SK-N-SH treated with all-trans-retinoic acid at 6 μM for 48 hours (cell line): ENCODE results near the gene KCNMB2.

Experiments
- ATAC-seq: fragments of 200-7000 bp; cut with Tn5 transposase; 3 replicates; pipeline ENCODE4 v1.9.1; 2020; ENCODE audit warnings: mild to moderate bottlenecking, moderate library complexity
- ARNTL ChIP-seq: fragments of 450-650 bp; formaldehyde crosslinking; IDR thresholded peaks from 2 replicates; pipeline ENCODE4 v1.5.0; 2020; ENCODE audit warnings: low read depth, mild to moderate bottlenecking, moderate library complexity, borderline replicate concordance
- BACH2 ChIP-seq: fragments of 250-450 bp; sonication (Bioruptor Pico); IDR thresholded peaks from 2 replicates; pipeline ENCODE4 v1.9.0; 2021; ENCODE audit warnings: mild to moderate bottlenecking, borderline replicate concordance
- CSDC2 ChIP-seq: fragments of 250-450 bp; sonication (Bioruptor Pico); IDR thresholded peaks from 2 replicates; pipeline ENCODE4 v1.5.0; 2020; ENCODE audit warnings: mild to moderate bottlenecking, moderate library complexity
- CSRNP3 ChIP-seq: fragments of 250-450 bp; sonication (Bioruptor Pico); IDR thresholded peaks from 2 replicates; pipeline ENCODE4 v1.5.1; 2021; ENCODE audit warnings: mild to moderate bottlenecking, moderate library complexity
- ESRRG ChIP-seq: fragments of 250-450 bp; sonication (Bioruptor Pico); IDR thresholded peaks from 2 replicates; pipeline ENCODE4 v1.6.1; 2021; ENCODE audit warnings: mild to moderate bottlenecking
- GLIS3 ChIP-seq: fragments of 250-450 bp; sonication (Bioruptor Pico); IDR thresholded peaks from 2 replicates; pipeline ENCODE4 v1.5.0; 2020; ENCODE audit warnings: mild to moderate bottlenecking, moderate library complexity
- ISL1 ChIP-seq: fragments of 250-450 bp; sonication (Bioruptor Pico); IDR thresholded peaks from 2 replicates; pipeline ENCODE4 v2.1.2; 2022; ENCODE audit warnings: mild to moderate bottlenecking, moderate library complexity
- OSR1 ChIP-seq: fragments of 250-450 bp; sonication (Bioruptor Pico); IDR thresholded peaks from 2 replicates; pipeline ENCODE4 v1.8.0; 2022; ENCODE audit warnings: moderate library complexity, mild to moderate bottlenecking, inconsistent platforms
- PPARA ChIP-seq: fragments of 250-450 bp; sonication (Bioruptor Pico); IDR thresholded peaks from 2 replicates; pipeline ENCODE4 v1.5.0; 2020; ENCODE audit warnings: mild to moderate bottlenecking, borderline replicate concordance
- RARB ChIP-seq: fragments of 250-450 bp; sonication (Bioruptor Pico); IDR thresholded peaks from 2 replicates; pipeline ENCODE4 v1.8.0; 2021; ENCODE audit warnings: mild to moderate bottlenecking, moderate library complexity
- SNAI2 ChIP-seq: fragments of 250-450 bp; sonication (Bioruptor Pico); IDR thresholded peaks from 2 replicates; pipeline ENCODE4 v1.5.0; 2020; ENCODE audit warnings: mild to moderate bottlenecking, moderate library complexity
- TCF4 ChIP-seq: fragments of 250-450 bp; sonication (Bioruptor Pico); IDR thresholded peaks from 2 replicates; pipeline ENCODE4 v1.8.0; 2021; ENCODE audit warnings: mild to moderate bottlenecking, moderate library complexity, borderline replicate concordance
- TOX ChIP-seq: fragments of 250-450 bp; sonication (Bioruptor Pico); IDR thresholded peaks from 2 replicates; pipeline ENCODE4 v1.8.0; 2021; ENCODE audit warnings: mild to moderate bottlenecking, moderate library complexity, borderline replicate concordance
- ZC3H10 ChIP-seq: fragments of 250-450 bp; sonication (Bioruptor Pico); IDR thresholded peaks from 2 replicates; pipeline ENCODE4 v1.5.1; 2021; ENCODE audit warnings: mild to moderate bottlenecking, moderate library complexity
- ZFP3 ChIP-seq: fragments of 250-450 bp; sonication (Bioruptor Pico); IDR thresholded peaks from 2 replicates; pipeline ENCODE4 v1.5.0; 2020; ENCODE audit warnings: mild to moderate bottlenecking, moderate library complexity
- ZFP30 ChIP-seq: fragments of 450-650 bp; formaldehyde crosslinking; IDR thresholded peaks from 2 replicates; pipeline ENCODE4 v1.5.0; 2022; ENCODE audit warnings: mild to moderate bottlenecking, moderate library complexity
- ZNF565 ChIP-seq: fragments of 450-650 bp; formaldehyde crosslinking; conservative IDR thresholded peaks from 2 replicates; pipeline ENCODE4 v1.5.0; 2020; ENCODE audit warnings: low read depth, mild to moderate bottlenecking, moderate library complexity
- ZNF70 ChIP-seq: fragments of 450-650 bp; formaldehyde crosslinking; IDR thresholded peaks from 2 replicates; pipeline ENCODE4 v1.5.0; 2020; ENCODE audit warnings: mild to moderate bottlenecking, moderate library complexity
- ZNF8 ChIP-seq: fragments of 450-650 bp; formaldehyde crosslinking; IDR thresholded peaks from 2 replicates; pipeline ENCODE4 v1.5.0; 2020; ENCODE audit warnings: mild to moderate bottlenecking, moderate library complexity
- TF ChIP-seq, protein P1 (sequence below): fragments of 250-450 bp; sonication (Bioruptor Pico); IDR thresholded peaks from 2 replicates; pipeline ENCODE4 v1.8.0; 2021; ENCODE audit warnings: low read depth, mild to moderate bottlenecking, moderate library complexity, borderline replicate concordance
- TF ChIP-seq, protein P2 (sequence below): fragments of 250-450 bp; sonication (Bioruptor Pico); IDR thresholded peaks from 2 replicates; pipeline ENCODE4 v1.5.0; 2020; ENCODE audit warnings: mild to moderate bottlenecking, moderate library complexity
- TF ChIP-seq, protein P3 (sequence below): fragments of 250-450 bp; sonication (Bioruptor Pico); IDR thresholded peaks from 2 replicates; pipeline ENCODE4 v1.5.1; 2020; ENCODE audit warnings: low read depth, mild to moderate bottlenecking, moderate library complexity
- TF ChIP-seq, protein P4 (sequence below): fragments of 250-450 bp; sonication (Bioruptor Pico); IDR thresholded peaks from 2 replicates; pipeline ENCODE4 v1.8.0; 2020; ENCODE audit warnings: mild to moderate bottlenecking, moderate library complexity, borderline replicate concordance

KCNMB2 gene

DNA sequence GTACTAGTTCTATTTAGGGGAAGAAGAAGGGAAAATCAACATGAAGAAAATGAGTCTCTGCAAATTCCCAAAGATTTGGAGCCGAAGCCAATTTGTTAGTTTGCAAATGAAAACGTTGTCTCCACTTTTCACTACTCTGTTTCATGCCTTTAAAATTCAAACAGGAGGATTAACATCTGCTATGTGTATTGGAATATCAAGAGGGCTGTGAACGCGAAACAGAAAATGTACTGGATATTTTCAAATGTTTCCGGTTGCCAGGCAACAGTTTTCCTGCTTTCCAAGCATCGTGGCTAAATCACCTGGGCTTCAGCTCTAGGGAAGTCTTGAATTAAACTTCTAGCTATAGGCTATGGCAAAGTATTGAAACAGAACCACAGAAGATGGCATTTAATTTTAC is 172.8 kb downstream of the KCNMB2 start:
- TF ChIP-seq SNAI2 (no peak), GLIS3 (CRISPR knock-in tag) (no peak), ESRRG (CRISPR knock-in tag) (no peak), OSR1 (no peak), ZFP3 (CRISPR knock-in tag) (no peak), ZFP30 (no peak), PPARA (CRISPR knock-in tag) (no peak), ZNF8 (CRISPR knock-in tag) (no peak), ZNF70 (CRISPR knock-in tag) (no peak), TOX (CRISPR knock-in tag) (no peak), TCF4 (CRISPR knock-in tag) (no peak), BACH2 (CRISPR knock-in tag) (no peak), ZC3H10 (CRISPR knock-in tag) (no peak), CSRNP3 (CRISPR knock-in tag) (no peak)
- TF ChIP-seq, protein P1, sequence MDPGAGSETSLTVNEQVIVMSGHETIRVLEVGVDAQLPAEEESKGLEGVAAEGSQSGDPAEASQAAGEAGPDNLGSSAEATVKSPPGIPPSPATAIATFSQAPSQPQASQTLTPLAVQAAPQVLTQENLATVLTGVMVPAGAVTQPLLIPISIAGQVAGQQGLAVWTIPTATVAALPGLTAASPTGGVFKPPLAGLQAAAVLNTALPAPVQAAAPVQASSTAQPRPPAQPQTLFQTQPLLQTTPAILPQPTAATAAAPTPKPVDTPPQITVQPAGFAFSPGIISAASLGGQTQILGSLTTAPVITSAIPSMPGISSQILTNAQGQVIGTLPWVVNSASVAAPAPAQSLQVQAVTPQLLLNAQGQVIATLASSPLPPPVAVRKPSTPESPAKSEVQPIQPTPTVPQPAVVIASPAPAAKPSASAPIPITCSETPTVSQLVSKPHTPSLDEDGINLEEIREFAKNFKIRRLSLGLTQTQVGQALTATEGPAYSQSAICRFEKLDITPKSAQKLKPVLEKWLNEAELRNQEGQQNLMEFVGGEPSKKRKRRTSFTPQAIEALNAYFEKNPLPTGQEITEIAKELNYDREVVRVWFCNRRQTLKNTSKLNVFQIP (CRISPR knock-in tag), result no peak
- TF ChIP-seq, protein P2, sequence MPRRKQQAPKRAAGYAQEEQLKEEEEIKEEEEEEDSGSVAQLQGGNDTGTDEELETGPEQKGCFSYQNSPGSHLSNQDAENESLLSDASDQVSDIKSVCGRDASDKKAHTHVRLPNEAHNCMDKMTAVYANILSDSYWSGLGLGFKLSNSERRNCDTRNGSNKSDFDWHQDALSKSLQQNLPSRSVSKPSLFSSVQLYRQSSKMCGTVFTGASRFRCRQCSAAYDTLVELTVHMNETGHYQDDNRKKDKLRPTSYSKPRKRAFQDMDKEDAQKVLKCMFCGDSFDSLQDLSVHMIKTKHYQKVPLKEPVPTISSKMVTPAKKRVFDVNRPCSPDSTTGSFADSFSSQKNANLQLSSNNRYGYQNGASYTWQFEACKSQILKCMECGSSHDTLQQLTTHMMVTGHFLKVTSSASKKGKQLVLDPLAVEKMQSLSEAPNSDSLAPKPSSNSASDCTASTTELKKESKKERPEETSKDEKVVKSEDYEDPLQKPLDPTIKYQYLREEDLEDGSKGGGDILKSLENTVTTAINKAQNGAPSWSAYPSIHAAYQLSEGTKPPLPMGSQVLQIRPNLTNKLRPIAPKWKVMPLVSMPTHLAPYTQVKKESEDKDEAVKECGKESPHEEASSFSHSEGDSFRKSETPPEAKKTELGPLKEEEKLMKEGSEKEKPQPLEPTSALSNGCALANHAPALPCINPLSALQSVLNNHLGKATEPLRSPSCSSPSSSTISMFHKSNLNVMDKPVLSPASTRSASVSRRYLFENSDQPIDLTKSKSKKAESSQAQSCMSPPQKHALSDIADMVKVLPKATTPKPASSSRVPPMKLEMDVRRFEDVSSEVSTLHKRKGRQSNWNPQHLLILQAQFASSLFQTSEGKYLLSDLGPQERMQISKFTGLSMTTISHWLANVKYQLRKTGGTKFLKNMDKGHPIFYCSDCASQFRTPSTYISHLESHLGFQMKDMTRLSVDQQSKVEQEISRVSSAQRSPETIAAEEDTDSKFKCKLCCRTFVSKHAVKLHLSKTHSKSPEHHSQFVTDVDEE, result no peak
- TF ChIP-seq, protein P3, sequence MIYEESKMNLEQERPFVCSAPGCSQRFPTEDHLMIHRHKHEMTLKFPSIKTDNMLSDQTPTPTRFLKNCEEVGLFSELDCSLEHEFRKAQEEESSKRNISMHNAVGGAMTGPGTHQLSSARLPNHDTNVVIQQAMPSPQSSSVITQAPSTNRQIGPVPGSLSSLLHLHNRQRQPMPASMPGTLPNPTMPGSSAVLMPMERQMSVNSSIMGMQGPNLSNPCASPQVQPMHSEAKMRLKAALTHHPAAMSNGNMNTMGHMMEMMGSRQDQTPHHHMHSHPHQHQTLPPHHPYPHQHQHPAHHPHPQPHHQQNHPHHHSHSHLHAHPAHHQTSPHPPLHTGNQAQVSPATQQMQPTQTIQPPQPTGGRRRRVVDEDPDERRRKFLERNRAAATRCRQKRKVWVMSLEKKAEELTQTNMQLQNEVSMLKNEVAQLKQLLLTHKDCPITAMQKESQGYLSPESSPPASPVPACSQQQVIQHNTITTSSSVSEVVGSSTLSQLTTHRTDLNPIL (CRISPR knock-in tag), result no peak
- TF ChIP-seq, all 23 proteins: peak for 0
- ATAC-seq, result no peak

GRCh38 chr3:178711753-178712152 is 175.5 kb downstream of the KCNMB2 start:
- ATAC-seq, result no peak

More at GRCh38 chr3:178711753-178712152, 175.5 kb downstream of the KCNMB2 start:
- TF ChIP-seq, protein P3 (CRISPR knock-in tag), result no peak
- TF ChIP-seq ZFP3 (CRISPR knock-in tag) (no peak), RARB (no peak), TCF4 (CRISPR knock-in tag) (no peak), CSDC2 (CRISPR knock-in tag) (no peak), CSRNP3 (CRISPR knock-in tag) (no peak), ZNF565 (CRISPR knock-in tag) (no peak), ZNF8 (CRISPR knock-in tag) (no peak), PPARA (CRISPR knock-in tag) (no peak), ARNTL (CRISPR knock-in tag) (no peak), ESRRG (CRISPR knock-in tag) (no peak), ZNF70 (CRISPR knock-in tag) (no peak), GLIS3 (CRISPR knock-in tag) (no peak), SNAI2 (no peak), ZFP30 (no peak), BACH2 (CRISPR knock-in tag) (no peak), ISL1 (CRISPR knock-in tag) (no peak), ZC3H10 (CRISPR knock-in tag) (no peak)
- TF ChIP-seq, protein P4, sequence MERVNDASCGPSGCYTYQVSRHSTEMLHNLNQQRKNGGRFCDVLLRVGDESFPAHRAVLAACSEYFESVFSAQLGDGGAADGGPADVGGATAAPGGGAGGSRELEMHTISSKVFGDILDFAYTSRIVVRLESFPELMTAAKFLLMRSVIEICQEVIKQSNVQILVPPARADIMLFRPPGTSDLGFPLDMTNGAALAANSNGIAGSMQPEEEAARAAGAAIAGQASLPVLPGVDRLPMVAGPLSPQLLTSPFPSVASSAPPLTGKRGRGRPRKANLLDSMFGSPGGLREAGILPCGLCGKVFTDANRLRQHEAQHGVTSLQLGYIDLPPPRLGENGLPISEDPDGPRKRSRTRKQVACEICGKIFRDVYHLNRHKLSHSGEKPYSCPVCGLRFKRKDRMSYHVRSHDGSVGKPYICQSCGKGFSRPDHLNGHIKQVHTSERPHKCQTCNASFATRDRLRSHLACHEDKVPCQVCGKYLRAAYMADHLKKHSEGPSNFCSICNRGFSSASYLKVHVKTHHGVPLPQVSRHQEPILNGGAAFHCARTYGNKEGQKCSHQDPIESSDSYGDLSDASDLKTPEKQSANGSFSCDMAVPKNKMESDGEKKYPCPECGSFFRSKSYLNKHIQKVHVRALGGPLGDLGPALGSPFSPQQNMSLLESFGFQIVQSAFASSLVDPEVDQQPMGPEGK (CRISPR knock-in tag), result no peak
- TF ChIP-seq, protein P2, result no peak
